D721Med (cell line): ENCODE measurements around the gene TAS2R19.
A peak's percentile ranks its signal among the peaks of the same experiment; 100 is the strongest.
"Not testable (repeated sequence)": the region's sequence is repeated elsewhere in the genome, so short reads cannot be mapped to it uniquely, and the experiment has no call there.

Experiments
- DNase-seq: peaks from one replicate; pipeline ENCODE4 v3.0.0; 2011; ENCODE audit warnings: low spot score; ENCODE audit not compliant: insufficient read length
- FAIRE-seq: peaks from 2 replicates; lab custom pipeline; 2011; peaks lifted over from hg19 to GRCh38; lab: Jason Lieb, UNC
- TF ChIP-seq, protein P1 (sequence below): IDR thresholded peaks from 2 replicates; pipeline ENCODE4 v1.5.1; 2012; ENCODE audit warnings: mild to moderate bottlenecking, control low read depth; ENCODE audit not compliant: insufficient read depth; ENCODE audit errors: missing control alignments

The TAS2R19 gene

GRCh38 chr12:11022520-11022919, at the start of gene TAS2R19:
Gene TAS2R19 (minus strand): TSS chr12:11022620. CDS start chr12:11022571, 49 bp downstream.
- FAIRE-seq (no peak), DNase-seq (no peak)
- TF ChIP-seq, protein P1, sequence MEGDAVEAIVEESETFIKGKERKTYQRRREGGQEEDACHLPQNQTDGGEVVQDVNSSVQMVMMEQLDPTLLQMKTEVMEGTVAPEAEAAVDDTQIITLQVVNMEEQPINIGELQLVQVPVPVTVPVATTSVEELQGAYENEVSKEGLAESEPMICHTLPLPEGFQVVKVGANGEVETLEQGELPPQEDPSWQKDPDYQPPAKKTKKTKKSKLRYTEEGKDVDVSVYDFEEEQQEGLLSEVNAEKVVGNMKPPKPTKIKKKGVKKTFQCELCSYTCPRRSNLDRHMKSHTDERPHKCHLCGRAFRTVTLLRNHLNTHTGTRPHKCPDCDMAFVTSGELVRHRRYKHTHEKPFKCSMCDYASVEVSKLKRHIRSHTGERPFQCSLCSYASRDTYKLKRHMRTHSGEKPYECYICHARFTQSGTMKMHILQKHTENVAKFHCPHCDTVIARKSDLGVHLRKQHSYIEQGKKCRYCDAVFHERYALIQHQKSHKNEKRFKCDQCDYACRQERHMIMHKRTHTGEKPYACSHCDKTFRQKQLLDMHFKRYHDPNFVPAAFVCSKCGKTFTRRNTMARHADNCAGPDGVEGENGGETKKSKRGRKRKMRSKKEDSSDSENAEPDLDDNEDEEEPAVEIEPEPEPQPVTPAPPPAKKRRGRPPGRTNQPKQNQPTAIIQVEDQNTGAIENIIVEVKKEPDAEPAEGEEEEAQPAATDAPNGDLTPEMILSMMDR: no peak

DNA sequence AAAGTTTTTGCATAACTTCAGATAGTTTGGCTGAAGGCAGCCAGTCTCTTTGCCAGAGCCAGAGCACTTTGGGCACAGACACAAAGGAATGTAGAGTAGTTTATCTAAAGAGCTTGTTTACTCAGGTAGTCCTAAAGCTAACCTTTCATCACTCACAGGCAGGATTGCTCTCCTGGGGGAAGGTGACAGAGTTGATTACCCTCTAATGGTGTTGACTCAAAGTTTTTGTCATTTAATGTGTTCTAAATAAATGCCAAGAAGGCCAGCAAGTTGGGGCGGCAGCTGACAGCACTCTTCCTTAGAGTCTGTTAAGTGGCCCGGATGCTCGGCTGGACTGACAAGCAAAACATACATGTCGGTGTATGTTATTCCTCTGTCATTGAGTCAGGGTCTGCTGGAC, 49.0 kb upstream of the TAS2R19 start:
- TF ChIP-seq, protein P1: no peak
- DNase-seq (no peak), FAIRE-seq (no peak)

- no peak for FAIRE-seq
- no peak for DNase-seq
- TF ChIP-seq, protein P1: no peak
These were observed 48.6 kb upstream of the TAS2R19 start for GRCh38 chr12:11070999-11071398.

DNA sequence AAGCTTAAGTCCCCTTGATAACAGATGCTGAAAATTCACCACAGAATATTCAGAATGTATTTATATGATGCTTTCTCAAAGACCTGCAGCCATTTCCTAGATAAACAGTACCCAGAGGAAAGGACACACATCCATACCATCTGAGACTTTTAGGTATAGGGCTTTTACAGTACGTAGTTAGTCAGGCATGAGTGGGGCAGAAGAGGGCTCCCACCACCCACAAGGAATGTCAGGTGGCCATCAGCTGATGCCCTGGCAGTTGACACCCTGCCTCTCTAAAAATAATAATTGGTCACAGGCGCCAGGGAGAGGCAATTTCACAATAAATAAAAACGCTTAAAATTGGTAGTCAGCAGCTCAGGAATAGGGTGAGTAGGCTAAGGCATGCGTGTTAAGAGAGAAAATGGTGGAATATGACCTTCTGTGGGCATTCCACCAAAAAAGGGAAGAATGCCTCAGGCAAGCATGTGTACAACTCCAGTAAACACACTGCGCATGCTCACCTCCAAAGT, 47.5 kb upstream of the TAS2R19 start:
- DNase-seq (no peak), FAIRE-seq (no peak)
- TF ChIP-seq, protein P1: no peak

GRCh38 chr12:11067514-11067913, 45.1 kb upstream of the TAS2R19 start:
- DNase-seq (no peak), FAIRE-seq (no peak)
- TF ChIP-seq, protein P1: no peak

DNA sequence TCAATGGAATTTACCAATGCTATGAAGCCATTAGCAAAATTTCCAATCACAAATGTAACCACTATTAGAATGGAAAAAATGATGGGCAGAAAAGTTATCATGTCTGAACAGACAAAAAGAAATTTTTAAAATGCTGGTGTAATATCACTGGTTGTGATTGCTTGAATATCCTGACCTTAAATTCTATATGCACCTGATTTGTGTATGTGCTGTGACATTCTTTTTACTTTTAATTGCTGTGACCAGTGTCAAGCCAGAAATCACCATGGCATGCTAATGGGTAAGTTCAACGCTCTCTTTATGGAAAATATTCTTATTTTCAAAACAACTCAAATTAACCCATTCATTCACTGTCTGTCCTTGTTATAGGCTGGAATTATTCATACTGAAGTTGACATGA, 39.8 kb upstream of the TAS2R19 start, which contains the start of gene TAS2R46:
TAS2R46 (minus strand) TSS at position 101 of the 400 bp plus-strand sequence; CDS start at position 101, 0 bp downstream.
- FAIRE-seq, DNase-seq: not testable (repeated sequence)

DNA sequence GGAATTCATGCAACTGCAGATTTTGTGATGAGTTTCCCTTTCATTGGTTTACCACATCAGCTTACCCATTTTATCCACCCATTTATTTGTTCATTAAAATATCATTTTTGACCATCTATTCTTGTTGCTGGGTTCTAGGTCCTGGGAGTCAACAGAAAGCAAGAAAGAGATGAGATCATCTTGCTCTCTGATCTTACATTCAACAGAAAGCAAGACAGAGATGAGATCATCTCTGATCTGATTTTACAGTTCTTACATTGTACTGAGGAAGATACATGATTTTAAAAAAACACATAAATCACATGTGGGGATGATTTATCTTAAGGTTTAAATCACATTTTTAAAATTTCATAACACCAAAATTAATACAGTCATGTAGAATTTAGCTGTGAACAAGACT, 37.4 kb upstream of the TAS2R19 start:
- TF ChIP-seq, protein P1: no peak
- FAIRE-seq (peak; percentile 68), DNase-seq (no peak)

GRCh38 chr12:11059041-11059440, 36.6 kb upstream of the TAS2R19 start:
- TF ChIP-seq, protein P1: no peak
- FAIRE-seq: no peak
- DNase-seq: no peak
